AG04449 (cell line): ENCODE measurements around the gene PYHIN1.

Experiments used
- CTCF ChIA-PET: fragments of 350-600 bp; formaldehyde crosslinking; extraction: SDS; loops from one replicate; lab custom pipeline; 2021; ENCODE audit warnings: antibody characterized with exemption; lab: Yijun Ruan, JAX
- POLR2A ChIA-PET: fragments of 400-600, 350-600 bp; formaldehyde crosslinking; extraction: SDS; loops from one replicate; lab custom pipeline; 2020; ENCODE audit warnings: antibody characterized with exemption, inconsistent platforms; lab: Yijun Ruan, JAX
- DNase-seq: peaks from one replicate; pipeline ENCODE4 v3.0.0-alpha.2; 2010; ENCODE audit warnings: low read depth, low spot score
- H3K4me3 ChIP-seq: 2 replicates; pipeline ENCODE4 v1.5.1; 2011; ENCODE audit warnings: low read depth, mild to moderate bottlenecking, control low read depth, low read length
- TF ChIP-seq, protein P1 (sequence below): IDR thresholded peaks from one replicate; pipeline ENCODE4 v1.5.1; 2011; ENCODE audit warnings: mild to moderate bottlenecking, moderate library complexity, low read length, control low read depth, inconsistent platforms; ENCODE audit not compliant: insufficient read depth; ENCODE audit errors: missing control alignments

Gene PYHIN1

DNA sequence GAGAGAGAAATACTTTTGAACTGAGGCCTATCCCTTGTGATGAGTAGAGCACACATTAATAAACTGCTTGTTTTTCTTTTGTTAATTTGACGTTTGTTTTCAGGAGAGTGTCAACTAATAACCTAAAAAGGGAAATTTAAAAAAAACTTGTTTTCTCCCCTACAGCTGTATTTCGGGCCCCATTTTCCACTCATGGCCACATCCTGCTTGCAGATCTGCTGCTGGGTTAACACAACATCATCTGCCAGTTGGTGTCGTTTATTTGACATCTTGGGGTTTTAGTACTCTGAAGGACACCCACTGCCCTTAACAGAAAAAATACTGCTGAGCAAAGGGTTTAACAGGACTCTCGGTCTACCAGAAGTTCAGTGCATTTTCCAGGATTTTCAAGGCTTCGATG lies 848 bp upstream of the PYHIN1 start:
- CTCF ChIA-PET: no interaction called here

DNA sequence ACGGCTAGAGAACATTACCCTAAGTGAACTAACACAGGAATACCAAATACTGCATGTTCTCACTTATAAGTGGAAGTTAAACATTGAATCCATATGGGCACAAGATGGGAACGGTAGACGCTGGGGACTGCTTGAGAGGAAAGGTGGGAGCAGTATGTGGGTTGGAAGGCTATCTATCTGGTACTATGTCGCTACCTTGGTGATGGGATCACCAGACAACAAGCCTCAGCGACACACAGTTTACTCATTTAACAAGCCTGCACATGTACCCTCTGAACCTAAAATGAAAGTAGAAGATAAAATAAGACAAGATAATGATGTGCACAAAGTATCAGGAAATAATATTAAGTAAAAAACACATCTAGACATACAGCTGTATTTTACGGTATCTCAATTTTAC lies 819 bp downstream of the PYHIN1 start:
- H3K4me3 ChIP-seq: no peak overlapping the region
- no peak for DNase-seq
- POLR2A ChIA-PET: no interaction called here
- TF ChIP-seq, protein P1, sequence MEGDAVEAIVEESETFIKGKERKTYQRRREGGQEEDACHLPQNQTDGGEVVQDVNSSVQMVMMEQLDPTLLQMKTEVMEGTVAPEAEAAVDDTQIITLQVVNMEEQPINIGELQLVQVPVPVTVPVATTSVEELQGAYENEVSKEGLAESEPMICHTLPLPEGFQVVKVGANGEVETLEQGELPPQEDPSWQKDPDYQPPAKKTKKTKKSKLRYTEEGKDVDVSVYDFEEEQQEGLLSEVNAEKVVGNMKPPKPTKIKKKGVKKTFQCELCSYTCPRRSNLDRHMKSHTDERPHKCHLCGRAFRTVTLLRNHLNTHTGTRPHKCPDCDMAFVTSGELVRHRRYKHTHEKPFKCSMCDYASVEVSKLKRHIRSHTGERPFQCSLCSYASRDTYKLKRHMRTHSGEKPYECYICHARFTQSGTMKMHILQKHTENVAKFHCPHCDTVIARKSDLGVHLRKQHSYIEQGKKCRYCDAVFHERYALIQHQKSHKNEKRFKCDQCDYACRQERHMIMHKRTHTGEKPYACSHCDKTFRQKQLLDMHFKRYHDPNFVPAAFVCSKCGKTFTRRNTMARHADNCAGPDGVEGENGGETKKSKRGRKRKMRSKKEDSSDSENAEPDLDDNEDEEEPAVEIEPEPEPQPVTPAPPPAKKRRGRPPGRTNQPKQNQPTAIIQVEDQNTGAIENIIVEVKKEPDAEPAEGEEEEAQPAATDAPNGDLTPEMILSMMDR: no peak
- CTCF ChIA-PET: no interaction called here

More for the DNA sequence above, 848 bp upstream of the PYHIN1 start:
- TF ChIP-seq, protein P1: no peak
- no peak for DNase-seq
- POLR2A ChIA-PET: no interaction called here
- H3K4me3 ChIP-seq: no peak overlapping the region

DNA sequence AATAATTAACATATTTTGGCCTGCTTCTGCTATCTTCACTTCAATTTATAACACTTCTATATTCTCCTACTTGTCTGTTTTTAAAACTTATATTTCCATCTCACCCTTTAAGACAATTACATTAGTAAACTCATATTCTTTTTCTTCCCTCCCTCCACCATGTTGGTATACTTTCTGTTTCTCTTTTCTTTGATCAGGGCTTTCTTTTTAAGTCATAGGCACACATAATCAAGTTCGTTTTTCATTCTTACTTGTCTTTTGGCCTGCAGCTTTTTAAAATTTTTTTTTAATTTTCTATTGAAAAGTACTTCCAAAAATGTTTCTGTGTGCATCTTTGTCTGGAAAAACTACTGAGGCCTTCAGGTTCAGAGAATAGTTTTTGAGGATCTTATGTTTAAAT lies 2.3 kb downstream of the PYHIN1 start:
- ChIA-PET POLR2A (no interaction called here), CTCF (no interaction called here)
- DNase-seq: no peak
- no peak overlapping the region for H3K4me3 ChIP-seq
- TF ChIP-seq, protein P1: no peak

DNA sequence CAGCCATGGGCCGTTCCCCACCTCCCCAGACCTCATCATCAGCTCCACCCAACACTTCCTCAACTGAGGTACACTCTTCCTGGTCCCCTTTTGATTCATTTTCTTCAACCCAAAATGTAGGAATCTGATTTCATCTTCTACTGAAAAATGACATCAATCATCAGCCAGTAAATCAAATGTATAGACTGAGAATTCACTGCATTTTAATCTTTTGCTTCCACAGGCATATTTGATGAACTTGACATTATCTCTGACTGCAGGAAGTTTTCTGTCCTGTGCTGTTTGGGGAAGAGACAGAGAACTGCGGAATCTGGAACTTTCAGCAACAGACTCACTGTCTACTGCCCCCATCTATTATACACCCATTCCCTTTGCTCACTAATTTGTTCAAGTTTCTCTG lies 7.8 kb downstream of the PYHIN1 start:
- POLR2A ChIA-PET: no interaction called here
- TF ChIP-seq, protein P1: no peak
- CTCF ChIA-PET: no interaction called here

DNA sequence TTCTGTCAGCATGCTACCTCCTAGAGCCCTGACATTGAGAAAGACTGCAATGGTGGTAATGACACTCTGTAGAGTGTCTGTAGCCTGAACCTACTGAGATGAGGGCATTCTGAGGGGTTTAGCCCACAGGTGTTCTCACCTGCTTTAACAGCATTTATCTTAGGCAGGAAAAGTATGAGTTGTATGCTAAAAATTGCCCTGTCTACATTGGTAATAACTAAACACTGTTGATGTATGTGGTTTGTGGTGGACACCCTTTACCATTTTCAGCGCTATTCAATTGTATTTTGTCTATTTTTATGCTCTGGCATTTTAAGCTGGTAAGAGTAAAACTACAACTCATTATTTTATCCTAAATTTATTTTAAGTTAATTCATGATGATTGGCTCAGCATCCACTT lies 10.0 kb downstream of the PYHIN1 start:
- TF ChIP-seq, protein P1: no peak
- CTCF ChIA-PET: no interaction called here
- no peak for DNase-seq
- POLR2A ChIA-PET: no interaction called here
- H3K4me3 ChIP-seq: no peak overlapping the region

More for the DNA sequence above, 7.8 kb downstream of the PYHIN1 start:
- no peak overlapping the region for H3K4me3 ChIP-seq
- no peak for DNase-seq

- ChIA-PET POLR2A (no interaction called here), CTCF (no interaction called here)
- H3K4me3 ChIP-seq: no peak overlapping the region
- TF ChIP-seq, protein P1: no peak
- no peak for DNase-seq
These were observed 11.1 kb downstream of the PYHIN1 start for GRCh38 chr1:158942490-158942889.
